Heart left ventricle (tissue), 16 donors: ENCODE data around the gene MRTO4. TPM values are rescaled to one million over a fixed set of nuclear protein-coding genes. Genes with fewer than 3 reads are reported as not detected.
"Not testable (repeated sequence)": the region's sequence is repeated elsewhere in the genome, so short reads cannot be mapped to it uniquely, and the experiment has no call there.

ENCODE experiments used
- ATAC-seq, 4 donors: fragments of 200-7000 bp; cut with Tn5 transposase; one replicate each; pipeline ENCODE4 v1.9.1; 2020 to 2022; ENCODE audit warnings: moderate library complexity in 4 of 4, mild to moderate bottlenecking in 3 of 4, moderate number of reproducible peaks in 1 of 4
- DNase-seq, 5 donors: peaks; one replicate each; pipeline ENCODE4 v3.0.0-alpha.2; 2020
- H3K27ac ChIP-seq, 12 donors: fragments of 200-600 bp; sonication (generic) in 4 of 12; one replicate each; pipeline versions ENCODE4 v1.5.0 to v1.8.0; 2016 to 2022; ENCODE audit warnings: mild to moderate bottlenecking in 2 of 12
- H3K27me3 ChIP-seq, 9 donors: fragments of 200-600 bp; sonication (generic) in 2 of 9; one replicate each; pipeline versions ENCODE4 v1.5.1 to v1.8.0; 2016 to 2022; ENCODE audit warnings: mild to moderate bottlenecking in 3 of 9
- H3K36me3 ChIP-seq, 9 donors: fragments of 200-600 bp; sonication (generic) in 2 of 9; one replicate each; pipeline versions ENCODE4 v1.5.0 to v1.8.0; 2018 to 2022; ENCODE audit warnings: mild to moderate bottlenecking in 2 of 9
- H3K4me1 ChIP-seq, 12 donors: fragments of 200-600 bp; sonication (generic) in 4 of 12; one replicate each; pipeline versions ENCODE4 v1.5.0 to v1.8.0; 2016 to 2022; ENCODE audit warnings: mild to moderate bottlenecking in 3 of 12
- H3K4me3 ChIP-seq, 12 donors: fragments of 200-600 bp; sonication (generic) in 4 of 12; one replicate each; pipeline versions ENCODE4 v1.5.0 to v1.8.0; 2017 to 2022; ENCODE audit warnings: mild to moderate bottlenecking in 9 of 12, moderate library complexity in 4 of 12
- H3K9me3 ChIP-seq, 12 donors: fragments of 200-600 bp; sonication (generic) in 4 of 12; one replicate each; pipeline versions ENCODE4 v1.5.0 to v1.8.0; 2016 to 2022; ENCODE audit warnings: mild to moderate bottlenecking in 1 of 12
- CTCF ChIP-seq, 12 donors: fragments of 200-600 bp; sonication (generic) in 4 of 12; IDR thresholded peaks; one replicate each; pipeline versions ENCODE4 v1.5.0 to v1.8.0; 2018 to 2022; ENCODE audit warnings: antibody characterized with exemption in 12 of 12, mild to moderate bottlenecking in 5 of 12
- POLR2A ChIP-seq, 2 donors: fragments of 450-650 bp; IDR thresholded peaks; one replicate each; pipeline ENCODE4 v1.6.1; 2017; ENCODE audit warnings: antibody characterized with exemption in 2 of 2, mild to moderate bottlenecking in 2 of 2, moderate library complexity in 2 of 2
- WGBS, 4 donors: extraction: QIAGEN DNeasy Blood & Tissue Kit in 2 of 4; methylation state at CpG; one replicate each; pipeline versions ENCODE4 v1.1.5 to v1.1.7; 2013 to 2018; 5-methylcytosine and 5-hydroxymethylcytosine counted together
- intact Hi-C, 10 donors: fragments of 100-400 bp; cut with DNase I; formaldehyde crosslinking; loops; one replicate each; pipeline versions ENCODE4 v1.11.1 to v1.14.2; 2022
- polyA plus RNA-seq, 2 donors: library from polyadenylated mRNA; stranded (reverse); fragments of 200-250 nt; gene quantifications; one replicate each; pipeline ENCODE4 v1.2.3, GENCODE V29; 2013
- total RNA-seq, 9 donors: library from RNA; depleted of rRNA in 2 of 9; stranded (reverse); fragments of >200 nt in 2 of 9; fragmentation: NEBNext Ultra II Directional in 3 of 9; extraction: Animal tissue kit (Norgen Biotek cat#: 25700) in 3 of 9; gene quantifications; one replicate each; pipeline versions ENCODE4 v1.1.0 to v1.2.4, GENCODE V29; 2016 to 2023
- donor health status: ischemic (EF 13 %, LVEDD 7.1; RV severe dilation, severe dysfunction).
- donor health status: healthy with polysubstance abuse.
- donor health status: DM: no; HTN: yes; CAD: no.
- donor health status: DM: no; HTN: no; CAD: no.
- donor health status: ischemic (EF 25% LVEDD 6.9; RV normal size, moderate dysfunction).
- donor health status: ischemic (EF 25% LVEDD 5.7; RV mildly dilated, moderate dysfunction).
- donor health status: healthy.
- donor health status: DM: yes; HTN: yes; CAD: no.
- donor health status: ischemic (EF 35%, LVEDD 5.7; RV mildly dilated, moderate dysfunction).
- donor health status: nonischemic (EF 11% LVEDD 7.7; RV severe dilation, severe dysfunction).
- donor health status: DM: yes; HTN: yes; CAD: no.
- donor health status: PGD.
- donor health status: ischemic (EF 29% LVEDD 5.4; RV normal size, mild dysfunction).
- donor health status: nonischemic (EF 23%, LVEDD 6.1; RV moderate dilation, normal function).

The MRTO4 gene
- total and polyA plus RNA-seq, 11 donors: 8.3 to 56.3 (median 14.9) TPM

- Histone ChIP-seq H3K4me1 (peaks cover 0 to 11% (median 2%) of the 10 kb centered on the region in 12 donors), H3K4me3 (no peak overlapping the region), H3K36me3 (no peaks in the 10 kb centered on the region), H3K27me3 (no peaks in the 10 kb centered on the region), H3K27ac (no peak overlapping the region), H3K9me3 (no peaks in the 10 kb centered on the region)
- intact Hi-C loops: no loop called here
- TF ChIP-seq POLR2A (IDR thresholded peaks at IDR 0.05): no peak
- TF ChIP-seq CTCF (IDR thresholded peaks at IDR 0.05): no peak
- 91 to 97% (median 95%) methylated on average over 9 of the region's 9 CpGs for WGBS, 4 donors
- DNase-seq (no peak), ATAC-seq (no peak)
These were observed 32.3 kb downstream of the MRTO4 start for GRCh38 chr1:19283891-19284290.

- no peaks in the 10 kb centered on the region for H3K9me3 ChIP-seq
- H3K27me3 ChIP-seq: peaks cover 0 to 5% (median 0%) of the 10 kb centered on the region in 9 donors
- WGBS, 4 donors: 88 to 95% (median 91%) methylated on average over 8 of the region's 8 CpGs
- H3K27ac ChIP-seq: no peak overlapping the region
- no peak overlapping the region for H3K4me3 ChIP-seq
- H3K36me3 ChIP-seq: no peaks in the 10 kb centered on the region
- peaks cover 0 to 21% (median 6%) of the 10 kb centered on the region in 12 donors for H3K4me1 ChIP-seq
- ATAC-seq (no peak), DNase-seq (no peak)
- TF ChIP-seq CTCF (IDR thresholded peaks at IDR 0.05) (no peak), POLR2A (IDR thresholded peaks at IDR 0.05) (no peak)
- intact Hi-C loops: no loop called here
These were observed 33.3 kb downstream of the MRTO4 start for GRCh38 chr1:19284881-19285280.

GRCh38 chr1:19285366-19285765 is 33.8 kb downstream of the MRTO4 start:
- peaks cover 0 to 21% (median 6%) of the 10 kb centered on the region in 12 donors for H3K4me1 ChIP-seq
- H3K36me3 ChIP-seq, intact Hi-C loops, ATAC-seq, H3K27me3 ChIP-seq, H3K9me3 ChIP-seq, H3K4me3 ChIP-seq, H3K27ac ChIP-seq, DNase-seq: not testable (repeated sequence)
- 93 to 100% (median 99%) methylated on average over 3 of the region's 3 CpGs for WGBS, 4 donors

GRCh38 chr1:19285807-19286206 is 34.2 kb downstream of the MRTO4 start:
- H3K27ac ChIP-seq, H3K9me3 ChIP-seq, intact Hi-C loops, DNase-seq, H3K4me3 ChIP-seq, H3K36me3 ChIP-seq, ATAC-seq, H3K27me3 ChIP-seq: not testable (repeated sequence)
- 90 to 93% (median 92%) methylated on average over 2 to 3 of the region's 3 CpGs; no CpG with 5 or more reads in 1 of the 4 donors for WGBS, 4 donors
- peaks cover 0 to 21% (median 6%) of the 10 kb centered on the region in 12 donors for H3K4me1 ChIP-seq

- ATAC-seq (peak in 1 of 4 donors; percentile 5), DNase-seq (no peak)
- intact Hi-C loops: no loop called here
- Histone ChIP-seq H3K4me3 (no peak overlapping the region), H3K27ac (no peak overlapping the region), H3K9me3 (no peaks in the 10 kb centered on the region), H3K4me1 (peaks cover 0 to 21% (median 6%) of the 10 kb centered on the region in 12 donors), H3K27me3 (peaks cover 0 to 5% (median 0%) of the 10 kb centered on the region in 9 donors), H3K36me3 (no peaks in the 10 kb centered on the region)
- 77 to 92% (median 90%) methylated on average over 13 of the region's 13 CpGs for WGBS, 4 donors
- TF ChIP-seq POLR2A (IDR thresholded peaks at IDR 0.05) (no peak), CTCF (IDR thresholded peaks at IDR 0.05) (no peak)
These were observed 36.0 kb downstream of the MRTO4 start for GRCh38 chr1:19287436-19288185.

GRCh38 chr1:19288324-19289241 is 37.0 kb downstream of the MRTO4 start, which contains the start of gene AKR7A3:
Gene AKR7A3 (minus strand): TSS chr1:19288770. CDS start chr1:19288709, 61 bp downstream.
- Histone ChIP-seq H3K4me1 (peaks cover 0 to 21% (median 6%) of the 10 kb centered on the region in 12 donors), H3K4me3 (peak within 1 kb of the TSS in 11 of 12 donors; percentile 17 to 59 (median 47))
- H3K27me3 ChIP-seq, H3K27ac ChIP-seq, H3K36me3 ChIP-seq, H3K9me3 ChIP-seq, intact Hi-C loops: not testable (repeated sequence)
- WGBS, 4 donors: 11 to 28% (median 18%) methylated on average over 26 to 75 of the region's 82 CpGs
- DNase-seq (peak; percentile 34 to 74 (median 48)), ATAC-seq (peak; percentile 61 to 90 (median 84))
